GM20431 (cell line): Measurements from ENCODE around the gene DNAJC5.

Experiments used
- in situ Hi-C: fragments of 300-500 bp; cut with MseI, MboI; formaldehyde crosslinking; loops from one replicate; pipeline ENCODE4 v1.15.0; 2020; ENCODE audit warnings: low sequenced_read_pairs; ENCODE audit not compliant: unreplicated experiment

DNAJC5 gene

GRCh38 chr20:63934271-63935068 is 39.5 kb downstream of the DNAJC5 start:
- in situ Hi-C loops: no loop called here

DNA sequence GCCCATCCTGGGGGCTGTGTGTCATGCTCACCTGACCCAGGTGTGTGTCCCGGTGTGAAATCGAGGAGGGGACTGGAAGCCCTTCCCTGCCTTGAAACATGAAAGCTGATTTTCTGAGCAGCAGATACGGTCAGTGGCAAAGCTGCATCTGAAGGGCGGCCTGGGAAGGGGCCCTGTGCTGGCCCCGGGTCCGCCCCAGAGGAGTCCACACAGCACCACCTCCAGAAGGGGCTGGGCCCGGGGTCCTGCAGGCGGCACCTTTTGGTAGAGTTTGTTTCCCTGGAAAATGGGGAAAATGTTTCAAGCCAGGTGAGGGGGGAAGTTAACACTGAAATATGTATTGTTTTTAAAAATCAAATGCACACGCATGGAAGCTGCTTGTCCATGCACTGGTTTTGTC is 40.5 kb downstream of the DNAJC5 start:
- in situ Hi-C loops: no loop called here

DNA sequence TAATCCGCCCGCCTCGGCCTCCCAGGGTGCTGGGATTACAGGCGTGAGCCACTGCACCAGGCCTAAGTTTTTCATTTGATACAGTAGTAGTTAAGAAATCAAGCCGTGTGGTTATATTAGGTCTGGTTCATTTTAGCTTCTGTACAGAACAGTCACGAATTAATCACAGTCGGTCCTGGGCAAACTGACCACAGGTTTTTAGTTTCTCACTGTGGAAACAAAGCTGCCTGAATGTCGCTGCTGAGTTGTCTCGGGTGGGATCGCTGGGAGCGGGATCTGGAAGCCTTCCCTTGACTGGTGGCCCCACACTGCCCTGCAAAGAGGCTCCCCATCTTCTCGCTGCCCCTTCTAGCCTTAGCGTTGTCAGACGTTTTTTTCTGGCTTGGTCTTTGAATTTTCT is 42.7 kb downstream of the DNAJC5 start:
- in situ Hi-C loops: no loop called here

- in situ Hi-C loops: no loop called here
These were observed 44.4 kb downstream of the DNAJC5 start for GRCh38 chr20:63939061-63939935.

- in situ Hi-C loops: no loop called here
These were observed 45.1 kb downstream of the DNAJC5 start for GRCh38 chr20:63940071-63940471.

DNA sequence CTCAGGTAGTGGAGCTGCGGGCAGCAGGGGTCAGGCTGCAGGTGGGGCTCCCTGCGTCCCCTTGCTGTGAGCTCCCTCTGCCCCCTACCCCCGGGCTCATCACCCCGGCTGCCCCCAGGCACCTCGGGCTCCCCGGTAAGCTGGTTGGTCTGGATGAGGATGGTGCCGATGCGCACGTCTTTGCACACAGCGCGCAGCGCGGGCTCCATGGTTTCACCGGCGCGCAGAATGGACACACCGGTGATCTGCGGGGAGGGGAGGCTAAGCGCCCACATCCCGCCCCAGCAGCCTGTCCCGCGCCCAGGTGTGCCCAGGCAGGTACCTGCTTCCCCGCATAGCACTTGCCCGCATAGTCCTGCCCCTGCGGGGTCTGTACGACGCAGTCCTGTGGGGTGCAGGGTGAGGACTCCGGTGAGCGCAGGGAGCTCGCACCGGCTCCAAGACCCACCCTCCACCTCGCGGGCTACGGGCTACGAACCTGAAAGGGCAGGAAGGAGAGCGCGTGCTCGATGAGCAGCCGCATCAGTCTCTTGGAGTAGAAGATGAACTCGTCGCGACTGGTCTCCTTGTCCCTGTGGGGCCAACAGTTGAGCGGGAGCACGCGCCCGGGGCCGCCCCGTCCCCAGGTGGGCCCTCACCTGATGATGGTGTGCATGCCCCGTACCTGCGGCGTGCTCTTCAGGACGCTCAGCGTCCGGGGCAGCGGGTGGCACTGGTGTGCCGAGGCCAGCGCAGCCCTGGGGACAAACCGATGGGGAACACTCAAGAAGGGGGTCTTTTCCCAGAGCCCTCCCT is 45.7 kb downstream of the DNAJC5 start:
- in situ Hi-C loops: no loop called here

DNA sequence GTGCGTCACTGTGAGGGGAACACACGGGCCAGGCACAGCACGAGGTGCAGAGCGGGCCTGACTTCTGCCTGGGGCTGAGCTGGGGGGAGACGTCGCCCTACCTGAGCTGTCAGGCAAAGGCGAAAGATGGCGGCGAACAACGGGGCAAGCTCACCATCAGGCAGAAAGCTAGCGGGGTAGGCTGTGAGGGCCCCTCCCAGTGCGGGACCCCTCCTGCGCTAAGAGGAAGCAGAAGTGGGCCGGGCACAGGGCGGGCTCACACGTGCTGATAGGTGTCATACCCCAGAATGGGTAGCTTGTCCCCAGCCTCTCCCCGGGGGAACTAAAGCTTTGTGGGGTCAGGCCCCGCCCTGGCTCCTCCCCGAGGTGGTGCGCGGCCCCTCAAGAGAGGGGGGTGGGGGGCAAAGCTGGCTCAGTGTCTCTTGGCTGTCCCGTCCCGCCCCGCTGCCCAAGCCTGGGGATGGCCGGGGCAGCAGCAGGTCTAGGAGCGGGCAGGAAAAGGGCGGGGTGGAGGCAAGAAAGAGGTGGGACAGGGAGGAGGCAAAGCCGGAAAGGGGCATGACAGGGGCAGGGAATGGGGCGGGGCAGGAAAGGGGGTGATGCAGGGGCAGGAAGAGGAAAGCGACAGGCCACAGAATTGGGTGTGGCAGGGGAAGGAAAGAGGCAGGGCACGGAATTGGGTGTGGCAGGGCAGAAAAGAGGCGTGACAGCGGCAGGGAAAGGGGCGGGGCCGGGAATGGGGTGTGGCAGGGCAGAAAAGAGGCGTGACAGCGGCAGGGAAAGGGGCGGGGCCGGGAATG is 46.6 kb downstream of the DNAJC5 start:
- in situ Hi-C loops: no loop called here

- in situ Hi-C loops: no loop called here
These were observed 47.5 kb downstream of the DNAJC5 start for GRCh38 chr20:63942250-63942951.

DNA sequence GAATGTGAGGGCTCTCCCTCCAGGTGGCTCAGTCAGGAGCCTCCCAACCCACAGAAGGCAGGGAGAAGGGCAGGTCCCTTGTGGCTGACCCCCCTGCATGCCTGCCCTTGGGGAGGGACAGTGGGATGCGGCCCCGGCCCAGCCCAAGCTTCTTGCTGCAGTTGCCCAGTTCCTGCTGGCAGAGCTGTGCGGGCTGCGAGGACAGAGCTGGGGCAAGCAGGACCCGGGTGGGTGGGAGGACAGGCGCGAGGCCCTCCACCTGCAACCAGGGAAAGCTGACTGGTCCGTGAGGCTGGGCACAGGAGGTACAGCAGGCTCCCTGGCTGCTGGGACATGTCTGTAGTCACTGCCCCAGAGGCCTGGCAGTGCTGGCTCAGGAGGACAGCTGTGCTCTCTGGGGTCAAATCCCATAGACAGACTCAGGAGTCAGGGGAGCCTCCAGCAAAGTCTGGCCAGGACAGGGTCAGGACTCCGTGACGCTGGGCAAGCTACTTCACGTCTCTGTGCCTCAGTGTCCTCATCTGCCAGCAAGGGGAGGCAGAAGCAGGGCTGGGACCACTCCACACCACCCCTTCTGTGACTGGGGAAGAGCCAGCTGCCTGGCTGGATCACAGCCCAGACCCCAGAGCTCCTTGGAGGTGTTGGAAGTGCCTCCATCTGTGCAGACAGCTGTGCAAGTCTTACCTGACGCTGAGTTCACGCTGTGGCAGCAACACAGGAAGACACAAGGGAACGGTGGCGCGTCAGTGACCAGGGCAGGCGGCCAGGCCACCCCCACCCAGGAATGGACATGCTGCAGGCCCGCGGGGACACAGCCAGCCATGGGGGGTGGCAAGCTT is 48.3 kb downstream of the DNAJC5 start:
- in situ Hi-C loops: no loop called here

DNA sequence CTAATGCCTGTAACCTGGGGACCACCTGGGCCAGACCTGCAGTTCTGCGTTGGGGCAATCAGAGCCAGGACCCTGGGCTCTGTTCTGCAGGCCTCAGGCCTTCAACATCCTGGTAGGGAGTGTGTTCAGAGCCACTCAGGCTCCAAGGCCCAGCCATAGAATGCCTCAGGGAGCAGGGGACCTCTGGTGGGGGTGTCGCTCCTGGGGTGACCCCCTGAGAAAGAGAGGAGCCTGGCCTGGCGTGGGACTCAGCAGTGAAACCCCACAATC is 48.8 kb downstream of the DNAJC5 start:
- in situ Hi-C loops: no loop called here

DNA sequence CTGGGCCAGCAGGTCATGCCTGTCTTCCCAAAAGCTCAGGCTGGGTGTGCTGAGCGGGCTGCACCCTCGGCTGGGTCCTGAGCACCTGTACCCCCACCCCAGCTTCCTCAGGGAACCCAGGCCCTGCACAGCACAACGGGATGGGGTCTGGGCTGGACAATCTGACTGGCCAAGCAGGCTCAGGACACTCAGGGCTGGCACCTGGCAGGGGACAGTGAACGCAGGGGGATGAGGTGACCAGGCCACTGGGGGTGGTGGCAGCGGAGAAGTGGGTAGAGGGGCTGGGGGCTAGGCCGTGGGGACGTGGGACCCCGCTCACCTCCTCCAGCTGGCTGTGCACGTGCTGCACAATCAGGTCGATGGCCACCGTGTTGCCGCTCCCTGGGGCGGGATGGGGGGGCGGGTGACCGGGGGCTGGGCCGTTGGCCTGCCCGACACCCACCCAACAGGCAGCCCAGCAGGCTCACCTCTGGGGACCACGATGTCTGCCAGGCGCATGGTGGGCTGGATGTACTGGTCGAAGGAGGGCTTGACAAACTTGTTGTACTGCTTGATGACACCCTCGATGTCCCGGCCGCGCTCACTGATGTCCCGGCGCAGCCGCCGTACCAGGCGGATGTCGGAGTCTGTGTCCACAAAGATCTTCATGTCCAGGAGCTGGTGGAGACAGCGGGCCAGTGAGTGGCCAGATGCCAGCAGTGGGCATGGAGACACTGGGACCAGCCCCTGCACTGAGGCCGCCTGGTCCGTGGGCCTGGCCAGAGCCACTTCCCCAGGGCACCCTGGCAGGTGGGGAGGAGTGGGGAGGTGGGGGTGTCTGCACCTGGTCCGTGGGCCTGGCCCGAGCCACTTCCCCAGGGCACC is 49.4 kb downstream of the DNAJC5 start:
- in situ Hi-C loops: no loop called here

DNA sequence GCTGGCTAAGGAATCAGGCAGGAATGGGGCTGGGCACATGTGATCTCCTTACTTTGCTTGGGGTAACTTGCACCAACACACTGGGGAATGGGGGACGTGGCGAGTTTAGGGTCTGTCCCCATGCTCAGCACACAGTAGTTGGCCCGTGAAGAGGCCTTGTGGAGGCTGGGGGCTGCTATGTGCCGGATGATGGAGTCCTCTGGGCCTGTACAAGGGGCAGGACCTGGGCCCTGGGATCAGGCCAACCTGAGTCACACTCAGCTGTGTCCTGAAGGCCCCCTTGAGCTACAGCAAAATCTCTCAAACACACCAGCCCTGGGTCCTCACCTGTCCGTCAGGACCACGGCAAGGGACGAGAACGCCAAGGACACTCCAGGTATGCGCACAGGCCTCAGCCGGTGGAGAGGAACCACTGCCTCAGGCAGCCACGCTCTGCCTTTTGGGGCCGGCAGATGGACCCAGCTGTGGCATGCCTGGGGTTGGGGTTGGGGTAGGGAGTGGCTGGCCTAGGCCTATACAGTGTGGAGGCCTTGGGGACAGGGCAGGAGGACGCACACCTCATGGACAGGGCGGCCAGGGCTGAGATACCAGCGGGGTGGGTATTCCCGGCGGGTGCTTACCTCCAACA is 50.2 kb downstream of the DNAJC5 start:
- in situ Hi-C loops: no loop called here

GRCh38 chr20:63945921-63946920 is 51.3 kb downstream of the DNAJC5 start:
- in situ Hi-C loops: no loop called here

- in situ Hi-C loops: no loop called here
These were observed 52.2 kb downstream of the DNAJC5 start for GRCh38 chr20:63946986-63947637.

DNA sequence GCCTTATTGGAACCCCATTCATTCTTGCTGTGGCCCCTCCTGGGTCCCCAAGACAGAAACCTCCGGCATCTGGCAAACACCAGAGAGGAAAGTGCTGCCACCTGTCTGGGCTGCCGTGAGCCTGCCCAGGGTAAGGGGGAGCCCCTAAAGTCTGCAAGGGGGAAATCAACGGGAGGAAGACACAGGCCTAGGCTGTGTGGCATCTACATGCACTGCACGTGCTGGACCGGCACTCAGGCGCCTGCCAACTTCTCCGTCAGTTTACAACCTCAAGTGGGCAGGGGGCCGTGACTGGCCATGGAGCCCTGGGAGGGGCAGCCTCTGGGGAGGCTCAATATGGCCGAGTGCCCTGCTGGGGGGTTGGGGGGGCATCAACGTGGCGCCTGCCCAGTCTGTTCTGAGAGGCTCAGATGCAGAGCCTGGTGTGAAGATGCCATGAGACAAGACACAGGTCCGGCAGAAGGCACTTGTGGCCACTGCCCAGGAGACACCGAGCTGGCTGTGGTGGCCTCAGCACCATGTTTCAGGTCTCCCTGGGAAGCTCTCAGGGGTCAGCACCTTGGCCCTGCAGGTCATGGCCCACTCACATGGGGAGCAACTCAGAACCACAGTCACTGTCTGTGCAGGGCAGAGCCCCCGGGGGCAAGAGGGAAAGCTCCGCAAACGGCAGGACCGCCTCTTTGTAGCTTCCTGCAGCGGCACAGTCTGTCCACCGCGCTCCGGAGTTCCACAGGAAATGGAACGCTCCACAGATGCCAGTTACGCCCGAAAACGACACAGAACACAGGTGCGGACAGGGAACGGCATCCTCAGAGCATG is 52.9 kb downstream of the DNAJC5 start:
- in situ Hi-C loops: no loop called here
